OCI-LY7 (cell line): Measurements from ENCODE around the gene CPT1A. TPM values are rescaled to one million over a fixed set of nuclear protein-coding genes. Genes with fewer than 3 reads are reported as not detected.
A peak's percentile ranks its signal among the peaks of the same experiment; 100 is the strongest.

Source experiments
- BruUV-seq: library from RNA; stranded (reverse); fragments of 400-500 nt; replicated peaks from 2 replicates; lab custom pipeline; 2021; lab: Mats Ljungman, UMichigan
- CTCF ChIA-PET: fragments of 300-600 bp; sonication (Branson Sonifier 250); formaldehyde crosslinking; loops from one replicate; lab custom pipeline; 2022; ENCODE audit warnings: antibody characterized with exemption; ENCODE audit not compliant: unreplicated experiment; lab: Charles Lee
- POLR2A ChIA-PET: fragments of 300-600 bp; sonication (Branson Sonifier 250); formaldehyde crosslinking; loops from one replicate; lab custom pipeline; 2022; ENCODE audit warnings: antibody characterized with exemption; lab: Charles Lee
- DNase-seq: peaks from one replicate; pipeline ENCODE4 v3.0.0-alpha.2; 2015; ENCODE audit warnings: low spot score
- H2AFZ ChIP-seq: fragments of 200-600 bp; sonication (generic), shearing (Covaris generic); 2 replicates; pipeline ENCODE4 v1.6.1; 2014; ENCODE audit warnings: mild to moderate bottlenecking, antibody characterized with exemption, low read length, moderate library complexity
- H3K27ac ChIP-seq: fragments of 200-600 bp; sonication (generic); 2 replicates; pipeline ENCODE4 v1.5.1; 2014; ENCODE audit warnings: mixed run types, low read depth, mild to moderate bottlenecking, moderate library complexity, low read length, inconsistent platforms; ENCODE audit not compliant: poor library complexity, severe bottlenecking
- H3K36me3 ChIP-seq: fragments of 200-600 bp; sonication (generic); 2 replicates; pipeline ENCODE4 v1.6.1; 2014; ENCODE audit warnings: mild to moderate bottlenecking, antibody characterized with exemption, low read length, moderate library complexity, mixed read lengths; ENCODE audit not compliant: insufficient read depth
- H3K4me1 ChIP-seq: fragments of 200-600 bp; sonication (generic); 2 replicates; pipeline ENCODE4 v1.5.1; 2014; ENCODE audit warnings: mild to moderate bottlenecking, low read length; ENCODE audit not compliant: insufficient read depth, poor library complexity, severe bottlenecking
- H3K4me2 ChIP-seq: fragments of 200-600 bp; sonication (generic); 2 replicates; pipeline ENCODE4 v1.6.1; 2014; ENCODE audit warnings: mild to moderate bottlenecking, low read length
- H3K4me3 ChIP-seq: fragments of 200-600 bp; sonication (generic); 2 replicates; pipeline ENCODE4 v1.5.1; 2014; ENCODE audit warnings: mild to moderate bottlenecking, low read depth, low read length; ENCODE audit not compliant: poor library complexity, severe bottlenecking
- H3K79me2 ChIP-seq: fragments of 200-600 bp; sonication (generic); 2 replicates; pipeline ENCODE4 v1.6.1; 2016; ENCODE audit warnings: low read depth, mild to moderate bottlenecking, low read length, moderate library complexity, mixed read lengths; ENCODE audit not compliant: insufficient read depth
- H3K9me2 ChIP-seq: fragments of 200-600 bp; sonication (generic); 2 replicates; pipeline ENCODE4 v1.6.1; 2016; ENCODE audit warnings: mild to moderate bottlenecking, low read length, mixed read lengths; ENCODE audit not compliant: insufficient read depth
- H3K9me3 ChIP-seq: fragments of 200-600 bp; sonication (generic); 2 replicates; pipeline ENCODE4 v1.6.1; 2014; ENCODE audit warnings: mild to moderate bottlenecking, mixed run types, low read length, mixed read lengths
- H4K20me1 ChIP-seq: fragments of 200-600 bp; sonication (generic); 2 replicates; pipeline ENCODE4 v1.6.1; 2014; ENCODE audit warnings: mild to moderate bottlenecking, antibody characterized with exemption, low read length, moderate library complexity, mixed read lengths; ENCODE audit not compliant: insufficient read depth
- CTCF ChIP-seq: fragments of 200-600 bp; sonication (generic); conservative IDR thresholded peaks from 2 replicates; pipeline ENCODE4 v1.5.1; 2014; ENCODE audit warnings: mild to moderate bottlenecking, antibody characterized with exemption, low read length, moderate library complexity, mixed read lengths
- EZH2phosphoT487 ChIP-seq: fragments of 200-600 bp; sonication (generic); IDR thresholded peaks from 2 replicates; pipeline ENCODE4 v1.6.1; 2018; ENCODE audit warnings: low read depth, borderline replicate concordance, mild to moderate bottlenecking, mixed run types, antibody characterized with exemption, low read length, moderate library complexity, mixed read lengths
- intact Hi-C: fragments of 100-400 bp; cut with micrococcal nuclease; formaldehyde crosslinking; loops from one replicate; pipeline ENCODE4 v1.10.0; 2022; ENCODE audit not compliant: unreplicated experiment
- total RNA-seq, 2 experiments: library from RNA; depleted of rRNA in 1 of 2; stranded (reverse); fragments of >200 nt in 1 of 2; shearing (Covaris generic) in 1 of 2; gene quantifications; 2 replicates each; pipeline ENCODE4 v1.2.3, GENCODE V29; 2014 to 2022

CPT1A gene
- total RNA-seq, 2 experiments from 2014 or later = 7.0 to 17.2 TPM

GRCh38 chr11:68753300-68753699, 88.4 kb downstream of the CPT1A start:
- Histone ChIP-seq H3K36me3 (no peaks in the 10 kb centered on the region; the same call in 1 of the 2 replicates), H3K79me2 (no peaks in the 10 kb centered on the region), H3K9me3 (no peaks in the 10 kb centered on the region), H2AFZ (no peak overlapping the region), H3K4me3 (no peak overlapping the region), H3K27ac (no peak overlapping the region), H3K4me1 (no peaks in the 10 kb centered on the region), H3K9me2 (no peaks in the 10 kb centered on the region), H4K20me1 (no peaks in the 10 kb centered on the region), H3K4me2 (no peak overlapping the region)
- intact Hi-C loops = loop anchor here (5.0 kb wide), 1 partner anchor 89 kb away; the partner anchor contains the start of gene CPT1A
- CTCF ChIA-PET = no interaction called here
- no TSS peak for BruUV-seq
- DNase-seq = peak; percentile 39
- TF ChIP-seq CTCF (peak; percentile 50; the same call in 1 of the 2 replicates), EZH2phosphoT487 (no peak)
- POLR2A ChIA-PET = no interaction called here

DNA sequence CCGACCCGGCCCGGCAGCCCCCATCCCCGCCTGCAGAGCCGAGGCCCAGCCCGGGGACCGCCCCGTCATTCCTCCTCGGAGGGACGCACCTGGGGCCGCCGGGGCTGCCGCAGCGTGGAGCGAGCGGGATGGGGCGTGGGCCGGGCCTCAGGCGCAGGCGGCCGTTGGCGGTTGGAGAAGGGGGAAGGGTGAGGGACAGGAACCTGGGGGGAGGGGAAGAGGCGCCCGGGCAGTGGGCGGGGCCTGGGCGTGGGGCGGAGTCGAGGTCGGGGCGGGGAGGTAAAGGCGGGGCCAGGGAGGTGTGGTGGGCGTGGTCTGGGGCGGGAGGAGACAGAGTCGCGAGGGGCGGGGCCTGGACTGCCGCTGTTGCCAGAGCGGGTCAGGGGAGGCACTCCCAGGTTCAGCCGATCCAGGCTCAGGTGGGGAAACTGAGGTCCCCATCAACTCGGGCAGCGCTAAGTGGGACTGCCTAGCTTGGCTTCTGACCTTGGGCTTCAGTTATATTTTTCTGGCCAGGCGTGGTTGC, 90.3 kb downstream of the CPT1A start, which contains the start of gene TESMIN:
TESMIN (minus strand) TSS at position 190 of the 526 bp plus-strand sequence. CDS start 860 bp downstream, outside the sequence.
- Histone ChIP-seq H3K4me2 (peak within 1 kb of the TSS; percentile 67), H2AFZ (0 out of 2 replicates have a peak within 1 kb of the TSS, but pooled peaks have one; percentile 47), H3K79me2 (no peaks in the 10 kb centered on the region), H3K4me3 (peak within 1 kb of the TSS; percentile 71), H3K4me1 (no peaks in the 10 kb centered on the region), H3K9me3 (no peaks in the 10 kb centered on the region), H4K20me1 (no peaks in the 10 kb centered on the region), H3K36me3 (peaks cover 4% of the 10 kb centered on the region), H3K27ac (peak within 1 kb of the TSS; percentile 49), H3K9me2 (no peaks in the 10 kb centered on the region)
- BruUV-seq = no TSS peak
- intact Hi-C loops = loop anchor here (5.0 kb wide), 1 partner anchor 91 kb away; the partner anchor contains the start of gene CPT1A
- DNase-seq = peak; percentile 91
- no peak for TF ChIP-seq EZH2phosphoT487
- no peak for TF ChIP-seq CTCF
- ChIA-PET POLR2A (no interaction called here), CTCF (no interaction called here)

GRCh38 chr11:68751004-68751325, 90.8 kb downstream of the CPT1A start:
- H3K9me2 ChIP-seq = no peaks in the 10 kb centered on the region
- CTCF ChIA-PET = no interaction called here
- no TSS peak for BruUV-seq
- peak overlapping the region; percentile 49 for H3K27ac ChIP-seq
- no peaks in the 10 kb centered on the region for H3K79me2 ChIP-seq
- H3K36me3 ChIP-seq = peaks cover 4% of the 10 kb centered on the region
- H3K9me3 ChIP-seq = no peaks in the 10 kb centered on the region
- intact Hi-C loops = loop anchor here (5.0 kb wide), 1 partner anchor 91 kb away; the partner anchor contains the start of gene CPT1A
- H3K4me2 ChIP-seq = peak overlapping the region; percentile 67
- H2AFZ ChIP-seq = 0 out of 2 replicates have a peak overlapping the region, but pooled peaks have one; percentile 47
- no peak for DNase-seq
- no peak for TF ChIP-seq CTCF
- no peak for TF ChIP-seq EZH2phosphoT487
- no peaks in the 10 kb centered on the region for H4K20me1 ChIP-seq
- POLR2A ChIA-PET = no interaction called here
- no peaks in the 10 kb centered on the region for H3K4me1 ChIP-seq
- peak overlapping the region; percentile 71 for H3K4me3 ChIP-seq
